Midbrain (tissue), 1 donor: ENCODE results near the gene NTNG1.

Experiments used
- DNase-seq: peaks from one replicate; lab custom pipeline; 2025; lab: John Stamatoyannopoulos, UW

Gene NTNG1

GRCh38 chr1:107328087-107328486 is 187.2 kb downstream of the NTNG1 start:
- DNase-seq = no peak

GRCh38 chr1:107339775-107340174 is 198.9 kb downstream of the NTNG1 start:
- no peak for DNase-seq

GRCh38 chr1:107342316-107342715 is 201.5 kb downstream of the NTNG1 start:
- DNase-seq = no peak

GRCh38 chr1:107342768-107343167 is 201.9 kb downstream of the NTNG1 start:
- DNase-seq = no peak

GRCh38 chr1:107343601-107344000 is 202.8 kb downstream of the NTNG1 start:
- DNase-seq = no peak

- no peak for DNase-seq
These were observed 203.5 kb downstream of the NTNG1 start for GRCh38 chr1:107344268-107344760.

GRCh38 chr1:107344836-107345235 is 204.0 kb downstream of the NTNG1 start:
- no peak for DNase-seq

GRCh38 chr1:107352850-107353249 is 212.0 kb downstream of the NTNG1 start:
- DNase-seq = no peak

GRCh38 chr1:107357376-107357775 is 216.5 kb downstream of the NTNG1 start:
- DNase-seq = no peak

- no peak for DNase-seq
These were observed 217.9 kb downstream of the NTNG1 start for GRCh38 chr1:107358619-107359327.

- no peak for DNase-seq
These were observed 218.8 kb downstream of the NTNG1 start for GRCh38 chr1:107359472-107360241.

GRCh38 chr1:107362468-107363140 is 221.8 kb downstream of the NTNG1 start:
- no peak for DNase-seq

- DNase-seq = no peak
These were observed 222.3 kb downstream of the NTNG1 start for GRCh38 chr1:107363154-107363553.

GRCh38 chr1:107365527-107366240 is 224.8 kb downstream of the NTNG1 start:
- no peak for DNase-seq

- no peak for DNase-seq
These were observed 237.6 kb downstream of the NTNG1 start for GRCh38 chr1:107378426-107378825.

- DNase-seq = no peak
These were observed 238.0 kb downstream of the NTNG1 start for GRCh38 chr1:107378866-107379265.

GRCh38 chr1:107379826-107380225 is 239.0 kb downstream of the NTNG1 start:
- DNase-seq = no peak

GRCh38 chr1:107389410-107390396 is 248.9 kb downstream of the NTNG1 start:
- DNase-seq = no peak

- DNase-seq = peak; percentile 4
These were observed 253.5 kb downstream of the NTNG1 start for GRCh38 chr1:107394301-107394700.

- DNase-seq = no peak
These were observed 260.9 kb downstream of the NTNG1 start for GRCh38 chr1:107401704-107402103.

- DNase-seq = no peak
These were observed 263.9 kb downstream of the NTNG1 start for GRCh38 chr1:107404756-107405155.
